GM12872 (cell line): ENCODE data around the gene SLC39A11.

Experiments
- TF ChIP-seq, protein P1 (sequence below): IDR thresholded peaks from 3 replicates; pipeline ENCODE4 v1.5.1; 2011; ENCODE audit warnings: low read depth, mild to moderate bottlenecking, low read length, moderate library complexity; ENCODE audit not compliant: insufficient read depth

SLC39A11 gene

DNA sequence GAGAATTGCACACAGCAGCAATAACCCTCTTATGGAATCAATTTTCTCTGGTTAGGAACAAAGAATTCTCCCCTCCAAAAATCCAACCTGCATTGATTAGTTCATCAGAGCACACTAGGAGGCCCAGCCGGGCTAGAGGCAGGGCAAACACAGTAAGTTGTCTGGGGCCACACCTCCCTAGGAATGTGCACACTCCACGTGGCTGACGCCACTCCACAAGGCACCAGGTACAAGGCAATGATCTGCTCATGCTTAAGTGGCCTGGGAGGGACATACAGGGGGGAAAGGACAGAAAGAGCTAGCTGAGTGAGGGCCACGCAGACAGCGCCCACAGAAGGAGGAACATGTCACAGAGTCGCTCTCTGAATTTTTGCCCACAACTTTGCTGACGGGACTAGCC lies 107.6 kb downstream of the SLC39A11 start:
- TF ChIP-seq, protein P1, sequence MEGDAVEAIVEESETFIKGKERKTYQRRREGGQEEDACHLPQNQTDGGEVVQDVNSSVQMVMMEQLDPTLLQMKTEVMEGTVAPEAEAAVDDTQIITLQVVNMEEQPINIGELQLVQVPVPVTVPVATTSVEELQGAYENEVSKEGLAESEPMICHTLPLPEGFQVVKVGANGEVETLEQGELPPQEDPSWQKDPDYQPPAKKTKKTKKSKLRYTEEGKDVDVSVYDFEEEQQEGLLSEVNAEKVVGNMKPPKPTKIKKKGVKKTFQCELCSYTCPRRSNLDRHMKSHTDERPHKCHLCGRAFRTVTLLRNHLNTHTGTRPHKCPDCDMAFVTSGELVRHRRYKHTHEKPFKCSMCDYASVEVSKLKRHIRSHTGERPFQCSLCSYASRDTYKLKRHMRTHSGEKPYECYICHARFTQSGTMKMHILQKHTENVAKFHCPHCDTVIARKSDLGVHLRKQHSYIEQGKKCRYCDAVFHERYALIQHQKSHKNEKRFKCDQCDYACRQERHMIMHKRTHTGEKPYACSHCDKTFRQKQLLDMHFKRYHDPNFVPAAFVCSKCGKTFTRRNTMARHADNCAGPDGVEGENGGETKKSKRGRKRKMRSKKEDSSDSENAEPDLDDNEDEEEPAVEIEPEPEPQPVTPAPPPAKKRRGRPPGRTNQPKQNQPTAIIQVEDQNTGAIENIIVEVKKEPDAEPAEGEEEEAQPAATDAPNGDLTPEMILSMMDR: no peak

DNA sequence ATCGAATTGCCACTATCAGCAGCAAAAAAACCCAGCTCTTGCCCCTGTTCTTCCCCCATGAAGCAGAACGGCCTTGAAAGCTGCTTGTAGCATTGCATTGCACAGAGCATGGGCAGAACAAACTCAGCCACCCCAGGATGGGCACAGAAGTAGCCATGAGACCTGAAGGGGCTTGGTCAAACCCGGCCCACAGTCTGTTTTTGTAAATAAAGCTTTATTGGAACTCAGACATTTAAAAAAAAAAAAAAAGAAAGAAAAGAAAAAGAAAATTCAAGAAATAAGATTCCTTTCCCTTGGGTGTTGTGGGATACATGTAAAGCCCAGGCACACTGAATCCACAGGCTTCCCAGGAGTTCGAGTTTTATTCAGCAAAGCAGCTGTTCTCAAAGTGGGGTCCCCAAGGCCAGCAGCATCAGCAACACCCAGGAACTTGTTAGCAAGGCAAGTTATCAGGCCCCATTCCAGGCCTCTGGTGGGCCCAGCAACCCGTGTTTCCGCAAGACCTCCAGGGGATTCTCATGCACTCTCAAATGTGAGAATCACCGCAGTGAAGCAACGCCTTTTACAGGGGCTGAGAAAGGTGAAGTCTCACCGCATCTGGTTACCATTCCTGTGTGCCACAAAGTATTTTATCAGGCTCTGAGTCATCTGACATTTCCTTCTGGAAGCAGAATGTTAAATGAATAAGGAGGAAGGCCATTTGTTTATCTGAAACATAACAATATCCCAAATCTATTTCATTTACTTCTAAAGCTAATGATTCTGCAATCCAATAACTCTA lies 108.2 kb downstream of the SLC39A11 start:
- TF ChIP-seq, protein P1: no peak

DNA sequence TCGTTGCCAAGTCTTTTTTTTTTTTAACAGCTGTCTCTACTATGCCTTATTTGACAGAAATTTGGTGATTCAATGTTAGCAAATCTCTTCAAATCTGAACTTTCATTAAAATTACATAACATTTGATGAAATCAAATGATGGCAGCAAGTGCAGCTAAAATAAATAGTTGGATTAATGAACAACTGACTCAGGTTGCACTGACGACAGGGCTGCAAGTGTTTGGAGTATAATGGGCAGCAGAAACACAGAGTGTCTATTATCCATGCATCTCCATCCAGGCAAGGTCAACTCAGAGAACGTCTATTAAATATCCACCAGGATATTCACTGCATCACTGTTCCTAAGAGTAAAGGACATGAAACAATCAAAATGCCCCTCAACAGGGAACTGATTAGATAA lies 109.8 kb downstream of the SLC39A11 start:
- TF ChIP-seq, protein P1: no peak

DNA sequence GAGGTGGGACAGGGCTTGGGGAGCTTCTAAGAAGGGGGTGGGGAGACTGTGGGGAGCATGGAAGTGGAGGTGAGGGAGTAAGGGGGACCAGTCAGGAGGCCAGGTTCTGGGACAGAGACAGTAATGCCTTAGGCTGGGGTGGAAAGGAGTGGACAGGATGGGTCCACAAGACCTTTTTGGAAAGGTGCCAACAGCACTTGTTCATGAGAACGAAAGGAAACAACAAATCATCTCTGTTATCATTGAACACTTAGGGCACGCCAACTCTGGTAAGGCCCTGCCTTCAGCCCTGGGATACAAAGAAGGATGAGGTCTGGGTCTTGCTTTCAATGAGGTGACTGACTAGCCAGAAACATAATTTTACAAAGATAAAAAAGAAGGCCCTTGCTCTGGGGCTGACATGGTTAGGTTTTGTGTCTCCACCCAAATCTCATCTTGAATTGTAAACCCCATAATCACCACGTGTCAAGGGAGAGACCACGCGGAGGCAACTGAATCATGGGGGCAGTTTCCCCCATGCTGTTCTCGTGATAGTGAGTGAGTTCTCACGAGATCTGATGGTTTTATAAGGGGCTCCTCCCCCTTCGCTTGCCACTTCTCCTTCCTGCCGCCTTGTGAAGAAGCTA lies 113.8 kb downstream of the SLC39A11 start:
- TF ChIP-seq, protein P1: no peak

DNA sequence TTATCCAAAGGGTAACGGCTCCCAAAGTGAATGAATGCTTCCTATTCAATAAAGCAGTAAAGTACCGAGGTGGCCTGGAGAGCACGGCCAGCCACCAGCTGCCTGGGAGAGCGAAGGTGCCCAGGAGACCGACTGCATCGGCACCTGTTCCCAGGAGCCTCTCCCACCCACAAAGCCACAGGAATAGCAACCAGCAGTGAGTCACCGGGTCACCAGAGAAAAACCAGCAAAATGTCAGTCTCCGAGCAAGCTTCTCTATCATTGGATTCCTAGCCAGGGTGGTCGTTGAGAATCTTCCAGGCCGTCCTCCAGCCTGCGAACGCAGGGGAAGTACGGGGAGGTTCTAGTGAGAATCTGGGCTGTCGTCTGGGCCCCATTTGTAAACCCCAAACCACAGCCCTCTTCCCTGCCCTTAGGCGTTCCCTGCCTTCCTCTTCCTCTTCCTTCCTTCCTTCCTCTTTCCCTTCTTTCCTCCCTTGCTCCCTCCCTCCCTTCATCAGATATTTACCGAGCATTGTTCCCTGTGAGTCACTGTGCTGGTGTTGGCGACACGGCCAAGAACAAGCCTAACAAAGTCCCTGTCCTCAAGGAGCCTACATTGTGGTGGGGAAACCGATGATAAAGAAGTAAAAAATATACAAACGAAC lies 114.6 kb downstream of the SLC39A11 start:
- TF ChIP-seq, protein P1: no peak

DNA sequence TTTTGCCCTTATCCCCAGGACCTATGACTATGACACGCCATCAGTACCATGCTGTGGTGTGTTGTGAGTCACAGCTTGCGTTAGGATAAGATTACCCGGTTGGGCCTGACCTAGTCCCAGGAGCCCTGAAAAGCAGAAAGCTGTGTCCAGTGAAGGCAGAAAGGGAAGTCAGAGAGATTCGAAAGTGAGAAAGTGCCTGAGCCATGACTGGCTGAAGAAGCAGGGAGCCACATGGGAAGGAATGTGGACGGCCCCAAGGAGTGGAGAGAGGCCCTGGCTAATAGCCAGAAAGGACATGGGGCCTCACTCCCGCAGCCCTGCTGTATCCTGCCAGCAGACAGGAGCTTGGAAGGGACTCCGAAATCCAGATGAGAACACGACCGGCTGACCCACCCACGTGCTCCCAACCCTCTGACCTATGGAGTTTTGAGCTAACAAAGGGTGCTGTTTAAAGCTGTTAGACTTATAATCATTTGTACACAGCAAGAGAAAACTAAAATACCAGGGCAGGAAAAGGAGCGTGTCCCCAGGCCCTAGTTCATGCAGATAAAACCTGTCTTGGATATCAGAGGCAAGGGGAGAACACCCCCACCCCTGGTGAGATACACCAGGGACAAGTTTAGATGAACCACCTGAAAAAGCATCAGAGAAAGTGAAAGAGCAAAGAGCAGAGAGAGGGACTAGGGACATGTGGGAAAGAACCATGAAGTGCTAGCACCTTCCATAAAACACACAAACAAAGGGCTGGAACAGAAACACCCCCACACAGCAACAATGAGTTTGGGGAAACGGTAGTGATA lies 115.3 kb downstream of the SLC39A11 start:
- TF ChIP-seq, protein P1: no peak

DNA sequence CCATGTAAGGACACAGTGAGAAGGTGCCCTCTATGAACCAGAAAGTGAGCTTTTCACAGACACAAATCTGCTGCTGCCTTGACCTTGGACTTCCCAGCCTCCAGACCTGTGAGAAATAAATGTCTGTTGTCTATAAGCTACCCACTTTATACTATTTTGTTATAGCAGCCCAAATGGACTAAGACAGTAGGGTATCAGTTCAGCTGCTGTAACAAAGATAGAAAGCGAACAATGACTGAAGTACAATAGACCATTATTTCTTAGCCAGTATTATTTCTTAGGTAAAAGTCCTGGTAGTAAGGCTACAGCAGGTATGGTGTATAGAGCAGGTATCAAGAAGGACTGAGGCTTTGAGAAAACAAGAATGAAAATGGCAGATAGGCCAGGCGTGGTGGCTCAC lies 117.0 kb downstream of the SLC39A11 start:
- TF ChIP-seq, protein P1: no peak
